Measurements from ENCODE around the gene CTAG1A.
"Not testable (repeated sequence)": the region's sequence is repeated elsewhere in the genome, so short reads cannot be mapped to it uniquely, and the experiment has no call there.

Gene CTAG1A

GRCh38 chrX:154549766-154550165 lies 35.2 kb upstream of the CTAG1A start:
- no peak for TF ChIP-seq CTCF (conservative IDR thresholded peaks at IDR 0.05; ENCODE audit: low read depth)
- POLR2A ChIA-PET (ENCODE audit: low non-redundant PET) = no interaction called here
- no peak overlapping the region for H3K27ac ChIP-seq

GRCh38 chrX:154552112-154552806 lies 32.7 kb upstream of the CTAG1A start:
- CTCF ChIA-PET; DNase-seq (ENCODE audit: low spot score); POLR2A ChIA-PET (ENCODE audit: low non-redundant PET); H3K27ac ChIP-seq: not testable (repeated sequence)

More at GRCh38 chrX:154549766-154550165, 35.2 kb upstream of the CTAG1A start:
- CTCF ChIA-PET = no interaction called here
- no peak for DNase-seq (ENCODE audit: low spot score)

DNA sequence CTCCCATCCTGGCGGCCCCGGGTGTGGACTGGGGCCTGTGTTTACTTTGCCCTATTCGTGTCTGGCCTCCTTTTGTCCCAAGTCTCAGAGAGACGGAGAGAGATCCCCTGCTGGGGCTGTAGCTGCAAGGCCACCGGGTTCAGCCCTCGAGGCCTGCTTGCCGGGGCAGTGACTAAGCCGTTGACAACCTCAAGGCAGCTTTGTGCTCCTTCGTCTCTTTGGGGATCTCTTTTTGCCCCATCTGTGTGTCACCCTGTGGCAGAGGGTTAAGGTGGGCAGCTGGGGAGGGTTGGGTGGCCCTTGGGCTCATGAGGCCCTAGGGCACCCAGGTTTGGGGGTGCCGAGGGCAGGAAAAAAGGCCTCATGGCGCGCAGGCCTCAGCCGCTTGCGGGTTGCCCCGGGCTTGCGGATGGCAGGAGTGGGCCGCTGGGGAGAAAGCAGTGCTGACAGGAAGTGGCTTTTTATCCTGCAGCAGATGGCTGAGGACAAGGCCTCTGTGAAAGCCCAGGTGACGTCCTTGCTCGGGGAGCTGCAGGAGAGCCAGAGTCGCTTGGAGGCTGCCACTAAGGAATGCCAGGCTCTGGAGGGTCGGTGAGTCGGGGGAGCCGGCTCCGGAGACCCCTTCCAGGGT lies 26.8 kb upstream of the CTAG1A start:
- DNase-seq (ENCODE audit: low spot score); CTCF ChIA-PET; H3K27ac ChIP-seq; POLR2A ChIA-PET (ENCODE audit: low non-redundant PET): not testable (repeated sequence)

DNA sequence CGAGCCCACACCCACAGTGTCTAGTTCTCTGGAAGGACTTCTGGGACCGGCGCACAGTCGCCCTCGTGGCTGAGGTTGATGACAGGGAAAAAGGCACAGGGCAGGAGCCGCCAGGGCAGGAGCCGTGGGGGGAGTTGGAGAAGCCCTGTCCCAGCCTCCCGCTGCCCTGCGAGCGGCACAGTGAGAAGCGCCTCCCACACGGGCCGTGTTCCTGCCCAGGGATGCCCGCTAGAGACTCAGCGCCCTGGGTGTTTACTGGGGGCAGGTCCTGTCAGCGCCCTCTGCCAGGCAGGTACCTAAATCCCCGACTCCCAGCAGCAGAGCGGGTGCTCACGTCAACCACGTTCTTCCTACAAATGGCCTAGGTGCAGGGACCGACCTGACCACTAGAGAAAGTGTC lies 26.0 kb upstream of the CTAG1A start:
- POLR2A ChIA-PET (ENCODE audit: low non-redundant PET); DNase-seq (ENCODE audit: low spot score); CTCF ChIA-PET; H3K27ac ChIP-seq: not testable (repeated sequence)

DNA sequence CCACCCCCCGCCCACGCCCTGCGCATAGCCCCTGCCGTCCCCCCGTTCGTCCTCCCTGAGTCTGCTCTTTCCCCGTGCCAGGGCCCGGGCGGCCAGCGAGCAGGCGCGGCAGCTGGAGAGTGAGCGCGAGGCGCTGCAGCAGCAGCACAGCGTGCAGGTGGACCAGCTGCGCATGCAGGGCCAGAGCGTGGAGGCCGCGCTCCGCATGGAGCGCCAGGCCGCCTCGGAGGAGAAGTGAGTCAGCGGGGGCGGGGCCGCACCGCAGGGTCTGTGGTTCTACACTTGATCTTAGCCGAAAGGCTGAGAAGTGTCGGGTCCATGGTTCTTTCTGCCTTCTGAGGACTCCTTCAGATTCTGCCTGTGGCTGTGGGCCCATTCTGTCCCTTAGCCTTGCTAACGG lies 24.6 kb upstream of the CTAG1A start:
- H3K27ac ChIP-seq; DNase-seq (ENCODE audit: low spot score); CTCF ChIA-PET; POLR2A ChIA-PET (ENCODE audit: low non-redundant PET): not testable (repeated sequence)

GRCh38 chrX:154562295-154562694 lies 22.6 kb upstream of the CTAG1A start:
- CTCF ChIA-PET; H3K27ac ChIP-seq; POLR2A ChIA-PET (ENCODE audit: low non-redundant PET); DNase-seq (ENCODE audit: low spot score): not testable (repeated sequence)

GRCh38 chrX:154570361-154570760 lies 14.6 kb upstream of the CTAG1A start:
- POLR2A ChIA-PET (ENCODE audit: low non-redundant PET); DNase-seq (ENCODE audit: low spot score); H3K27ac ChIP-seq; CTCF ChIA-PET: not testable (repeated sequence)

DNA sequence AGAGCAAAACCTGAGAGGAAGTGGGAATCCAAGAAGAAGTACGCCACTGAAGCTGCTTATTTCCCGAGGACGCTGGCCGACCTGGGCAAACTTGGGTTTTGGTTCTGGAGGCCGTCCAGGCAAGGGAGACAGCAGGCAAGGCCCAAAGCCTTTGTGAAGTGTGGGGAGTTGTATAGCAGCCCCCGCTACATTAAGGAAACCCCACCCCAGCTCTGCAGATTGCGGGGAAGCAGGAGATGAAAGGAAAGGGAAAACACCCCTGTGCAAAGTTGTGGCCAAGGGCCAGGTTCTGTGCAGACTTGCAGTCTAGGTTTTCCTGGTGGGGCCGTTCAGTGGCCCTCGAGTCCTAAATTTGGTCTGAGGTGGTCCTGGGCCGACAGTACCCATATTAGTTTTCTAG lies 11.9 kb upstream of the CTAG1A start:
- H3K27ac ChIP-seq; CTCF ChIA-PET; DNase-seq (ENCODE audit: low spot score); POLR2A ChIA-PET (ENCODE audit: low non-redundant PET): not testable (repeated sequence)

GRCh38 chrX:154575076-154575475 lies 9.9 kb upstream of the CTAG1A start:
- H3K27ac ChIP-seq; DNase-seq (ENCODE audit: low spot score); CTCF ChIA-PET; POLR2A ChIA-PET (ENCODE audit: low non-redundant PET): not testable (repeated sequence)

- DNase-seq (ENCODE audit: low spot score); CTCF ChIA-PET; POLR2A ChIA-PET (ENCODE audit: low non-redundant PET); H3K27ac ChIP-seq: not testable (repeated sequence)
These were observed 1.9 kb upstream of the CTAG1A start for GRCh38 chrX:154582994-154583393.

DNA sequence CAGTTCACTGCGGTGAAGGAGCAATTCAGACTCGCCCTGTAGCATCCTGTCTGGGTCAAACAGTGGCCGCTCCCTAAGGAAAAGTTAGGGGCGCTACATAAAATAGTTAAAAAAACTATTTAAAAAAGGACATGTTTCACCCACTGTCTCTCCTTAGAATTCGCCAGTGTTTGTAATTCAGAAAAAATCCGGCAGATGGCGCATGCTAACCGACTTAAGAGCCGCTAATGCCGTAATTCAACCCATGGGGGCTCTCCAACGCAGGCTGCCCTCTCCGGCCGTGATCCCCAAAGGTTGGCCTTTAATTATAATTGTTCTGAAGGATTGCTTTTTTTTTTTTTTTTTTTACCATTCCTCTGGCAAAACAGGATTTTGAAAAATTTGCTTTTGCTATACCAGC lies 5.5 kb downstream of the CTAG1A start:
- H3K27ac ChIP-seq; DNase-seq (ENCODE audit: low spot score); POLR2A ChIA-PET (ENCODE audit: low non-redundant PET); CTCF ChIA-PET: not testable (repeated sequence)

DNA sequence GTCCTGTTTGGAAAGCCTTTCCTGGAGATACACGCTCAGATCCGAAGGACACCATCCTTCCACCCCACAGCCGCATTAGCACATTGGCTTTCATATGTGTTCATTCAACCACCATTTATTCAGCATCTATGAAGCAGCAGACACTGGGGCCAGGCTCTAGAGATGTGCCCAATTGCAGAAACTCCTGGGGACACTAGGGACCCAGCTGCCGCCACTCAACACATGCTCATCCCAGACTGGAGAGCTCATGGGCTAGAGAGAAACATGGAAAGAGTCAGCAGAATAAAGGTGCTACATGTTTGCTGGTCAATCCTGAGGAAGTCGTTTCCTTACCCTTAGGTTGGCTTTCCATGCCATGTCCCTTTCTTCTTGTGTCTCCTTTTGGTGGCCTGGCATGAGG lies 7.6 kb downstream of the CTAG1A start:
- ChIA-PET POLR2A (ENCODE audit: low non-redundant PET) (no interaction called here), CTCF (no interaction called here)
- TF ChIP-seq CTCF (conservative IDR thresholded peaks at IDR 0.05; ENCODE audit: low read depth) = no peak
- no peak overlapping the region for H3K27ac ChIP-seq
- no peak for DNase-seq (ENCODE audit: low spot score)
